GM18909 (cell line): ENCODE measurements around the gene DDX56.
"Not testable (repeated sequence)": the region's sequence is repeated elsewhere in the genome, so short reads cannot be mapped to it uniquely, and the experiment has no call there.

Source experiments
- ATAC-seq: cut with Tn5 transposase; IDR thresholded peaks from one replicate; pipeline ENCODE4 v1.9.1; 2021; ENCODE audit warnings: mild to moderate bottlenecking; ENCODE audit not compliant: unreplicated experiment, poor library complexity

The DDX56 gene

DNA sequence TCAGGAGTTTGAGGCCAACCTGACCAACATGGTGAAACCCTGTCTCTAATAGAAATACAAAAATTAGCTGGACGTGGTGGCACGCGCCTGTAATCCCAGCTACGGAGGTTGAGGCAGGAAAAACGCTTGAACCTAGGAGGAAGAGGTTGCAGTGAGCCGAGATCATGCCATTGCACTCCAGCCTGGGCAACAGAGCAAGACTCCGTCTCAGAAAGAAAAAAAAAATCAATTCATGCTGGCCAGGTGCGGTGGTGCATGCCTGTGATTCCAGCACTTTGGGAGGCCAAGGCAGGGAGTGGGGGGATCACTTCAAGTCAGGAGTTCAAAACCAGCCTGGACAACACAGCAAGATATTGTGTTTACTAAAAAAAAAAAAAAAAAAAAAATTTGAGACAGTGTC is 23.5 kb upstream of the DDX56 start:
- not testable (repeated sequence) for ATAC-seq

- no peak for ATAC-seq
Observed at GRCh38 chr7:44595934-44596635, 22.4 kb upstream of the DDX56 start.

- no peak for ATAC-seq
Observed at GRCh38 chr7:44590910-44591309, 17.2 kb upstream of the DDX56 start.

GRCh38 chr7:44587843-44588711 is 14.4 kb upstream of the DDX56 start:
- ATAC-seq: no peak

DNA sequence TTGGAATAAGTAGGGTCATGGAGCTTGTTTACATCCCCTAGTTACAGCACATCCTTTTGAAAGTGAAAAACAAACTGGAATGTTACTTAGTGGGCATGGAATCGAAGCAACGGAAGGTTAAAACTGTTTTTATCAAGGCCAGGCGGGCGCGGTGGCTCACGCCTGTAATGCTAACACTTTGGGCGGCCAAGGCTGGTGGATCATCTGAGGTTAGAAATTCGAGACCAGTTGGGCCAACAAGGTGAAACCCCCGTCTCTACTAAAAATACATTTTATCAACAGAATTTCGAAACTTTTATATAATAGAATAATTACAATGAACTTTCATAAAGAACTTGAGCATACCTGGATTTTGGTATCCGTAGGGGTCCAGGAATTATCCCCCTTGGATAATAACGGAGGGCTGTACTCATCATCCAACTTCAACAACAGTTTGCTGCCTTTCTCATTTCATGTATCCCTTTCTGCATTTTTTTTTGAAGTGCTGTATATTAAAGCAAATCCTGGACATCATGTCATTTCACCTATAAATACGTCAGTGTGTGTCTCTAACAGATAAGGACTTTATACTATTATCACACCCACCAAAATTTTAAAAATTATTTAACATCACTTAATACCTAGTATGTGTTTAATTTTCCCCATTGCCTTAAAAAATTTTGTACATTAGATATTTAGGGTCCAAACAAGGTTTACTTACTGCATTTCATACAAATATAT is 9.6 kb upstream of the DDX56 start:
- no peak for ATAC-seq

DNA sequence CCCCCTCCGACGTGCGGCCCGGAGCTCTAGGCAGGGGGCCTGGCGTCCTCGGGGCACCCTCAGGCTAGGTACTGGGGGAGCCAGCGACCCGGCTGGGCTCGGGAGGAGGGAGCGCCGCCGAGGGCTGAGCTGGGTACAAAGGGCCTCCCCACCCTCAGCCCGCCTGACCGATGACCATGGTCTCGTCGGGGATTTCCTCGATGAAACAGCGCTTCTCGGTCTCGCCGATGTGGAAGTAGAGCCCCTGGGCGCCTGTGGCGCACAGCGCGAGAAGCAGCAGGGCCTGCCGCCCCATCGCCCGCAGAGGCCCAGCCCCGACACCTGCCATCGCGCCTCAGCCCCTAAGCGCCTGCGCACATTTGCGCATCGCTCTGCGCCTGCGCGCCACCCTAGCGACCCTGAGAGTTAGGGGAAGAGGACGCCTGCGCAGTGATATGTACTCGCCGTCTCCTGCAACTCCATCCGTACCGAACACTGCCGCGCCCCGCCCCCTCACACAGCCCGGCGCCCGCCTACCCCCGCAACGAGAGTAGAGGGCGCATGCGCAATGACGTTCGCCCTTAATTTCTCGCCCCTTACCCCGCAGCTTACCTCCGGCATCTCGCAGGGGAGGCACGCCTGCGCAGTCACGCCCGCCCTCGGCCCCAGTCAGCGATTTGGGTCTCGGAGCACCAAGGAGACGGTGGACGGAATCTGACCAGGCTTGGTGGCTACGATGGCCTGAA is 8.3 kb upstream of the DDX56 start, which contains the start of gene TMED4:
TSS of gene TMED4 (minus strand) at position 353 of the 725 bp plus-strand sequence. CDS start at position 328, 25 bp downstream.
- peak; percentile 93 for ATAC-seq

- ATAC-seq: peak; percentile 24
Observed at GRCh38 chr7:44580945-44581878, 7.5 kb upstream of the DDX56 start.

DNA sequence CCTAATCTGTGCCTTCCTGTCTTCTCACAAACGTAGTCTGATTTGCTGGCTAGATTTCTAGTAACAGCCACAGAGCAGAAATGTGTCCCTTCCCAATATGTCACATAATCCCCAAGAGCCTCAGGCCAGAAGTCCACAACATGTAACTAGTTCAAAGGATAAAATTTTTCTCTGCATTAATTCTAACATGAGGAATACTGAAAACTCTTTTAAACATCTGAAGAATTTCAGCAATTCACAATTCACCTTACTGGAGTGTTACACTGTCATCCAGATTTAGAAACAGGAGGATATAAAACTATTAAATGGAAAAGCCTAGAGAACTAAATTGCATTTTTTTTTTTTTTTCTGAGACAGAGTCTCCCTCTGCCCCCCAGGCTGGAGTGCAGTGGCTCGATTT is 2.5 kb upstream of the DDX56 start:
- ATAC-seq: no peak

GRCh38 chr7:44575054-44575453 is 1.3 kb upstream of the DDX56 start:
- ATAC-seq: no peak

GRCh38 chr7:44574287-44574872 is 672 bp upstream of the DDX56 start:
- ATAC-seq: no peak

DNA sequence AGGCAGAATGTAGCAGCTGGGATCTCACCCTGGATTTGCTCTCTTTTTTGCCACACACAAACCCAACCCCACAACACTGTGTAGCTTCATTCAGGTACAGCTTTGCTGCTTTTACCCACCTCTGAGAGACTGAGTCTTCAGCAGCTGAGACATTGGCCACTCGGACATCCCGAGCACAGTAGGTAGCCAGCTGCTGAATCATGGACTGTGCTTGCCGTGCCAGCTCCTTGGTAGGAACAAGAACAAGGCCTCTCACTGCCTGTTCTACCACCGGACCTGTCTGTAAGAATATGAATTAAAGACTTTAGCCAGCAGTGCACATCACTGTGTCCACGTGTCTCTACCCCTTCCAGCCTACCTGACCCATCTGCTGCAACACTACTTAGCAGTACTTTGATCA is 937 bp downstream of the DDX56 start:
- ATAC-seq: no peak

DNA sequence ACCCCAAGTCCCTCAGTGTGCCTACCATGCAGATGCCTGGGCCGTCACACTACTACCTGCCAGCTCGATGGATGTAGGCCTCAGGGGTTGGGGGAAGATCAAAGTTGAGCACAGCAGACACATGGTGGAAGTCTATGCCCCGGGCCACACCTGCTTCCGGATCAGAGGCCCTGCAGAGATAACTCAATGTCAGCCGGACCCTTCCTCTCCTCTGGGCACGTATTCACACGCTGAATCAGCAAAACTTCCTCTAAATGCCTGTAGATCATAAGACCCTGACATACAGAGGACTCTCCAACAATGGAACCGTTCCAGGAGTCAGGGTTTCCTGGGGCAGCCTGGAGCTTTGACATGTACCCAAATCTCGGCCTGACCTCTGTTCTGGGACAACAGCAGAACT is 3.7 kb downstream of the DDX56 start:
- ATAC-seq: no peak

DNA sequence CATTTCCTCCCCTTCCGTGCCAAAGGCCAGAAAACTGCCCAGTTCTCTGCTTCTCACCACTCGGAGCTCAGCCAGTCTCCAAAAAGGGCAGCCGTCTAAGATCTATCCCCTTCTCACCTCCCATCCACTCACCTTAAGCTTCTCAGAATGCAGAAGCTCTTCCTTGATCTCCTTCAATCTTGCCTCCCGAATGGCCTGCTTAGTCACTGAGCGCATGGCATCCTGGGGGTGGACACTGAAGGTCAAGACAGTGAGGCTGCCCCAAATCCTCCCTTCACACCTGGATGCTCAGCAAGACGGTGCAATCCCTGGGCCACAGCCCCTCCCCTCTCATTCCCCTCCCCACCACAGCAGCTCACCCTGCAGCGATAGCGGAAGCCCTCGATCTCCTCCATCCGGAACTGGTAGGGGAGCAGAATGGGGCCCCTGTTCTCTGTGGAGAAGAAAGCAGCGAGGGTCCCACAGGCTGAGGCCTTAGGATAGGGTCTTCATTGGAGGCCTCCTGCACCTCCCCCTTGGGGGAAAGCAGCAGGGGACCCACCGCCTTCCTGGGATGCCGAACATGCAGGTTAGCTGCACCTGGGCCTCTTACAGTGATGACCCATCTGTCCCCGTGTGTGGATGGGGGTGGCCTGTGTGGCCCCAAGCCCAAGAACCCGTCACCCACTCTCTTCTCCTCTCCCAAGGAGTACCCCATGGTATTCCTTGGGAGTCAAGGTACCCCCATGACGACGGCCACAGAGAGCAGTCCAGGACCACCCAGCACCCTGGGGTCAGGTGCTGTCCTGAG is 4.7 kb downstream of the DDX56 start:
- ATAC-seq: no peak

DNA sequence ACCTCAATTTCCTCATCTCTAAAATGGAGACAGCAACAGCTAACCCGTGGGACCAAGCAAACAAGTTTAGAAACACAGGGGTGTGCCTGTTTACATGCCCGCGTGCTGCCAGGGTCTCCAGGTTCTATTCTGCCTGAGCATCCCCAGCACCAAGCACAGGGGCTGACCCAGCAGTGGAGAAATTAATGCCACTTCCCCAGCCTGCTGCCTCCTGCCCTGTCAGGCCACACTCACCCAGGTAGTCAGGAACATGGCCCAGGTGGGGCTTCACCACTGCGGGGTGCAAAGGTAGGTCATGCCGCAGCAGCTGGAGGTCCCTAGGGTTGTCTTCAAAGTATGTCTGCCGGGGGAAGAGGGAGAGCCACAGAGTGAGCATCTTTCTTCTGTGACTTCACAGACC is 5.8 kb downstream of the DDX56 start:
- no peak for ATAC-seq

DNA sequence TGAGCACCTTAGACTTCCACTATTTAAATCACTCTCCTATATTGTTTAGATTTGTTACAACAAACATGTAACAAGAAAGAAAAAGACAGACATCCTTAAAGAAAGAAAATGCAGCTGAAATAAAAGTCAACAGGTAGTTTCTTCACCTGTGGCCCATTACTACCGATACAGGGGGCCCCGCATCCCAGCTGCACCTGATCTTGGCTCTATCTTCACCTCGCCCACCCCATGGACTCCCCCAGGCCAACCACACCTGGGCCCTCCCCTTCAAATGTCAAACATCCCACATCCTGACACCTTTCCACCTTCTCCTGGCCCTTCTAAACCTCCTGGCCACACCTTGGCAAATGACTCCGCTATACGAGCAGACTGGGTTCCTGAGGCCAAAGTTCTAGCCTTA is 7.0 kb downstream of the DDX56 start:
- ATAC-seq: no peak

DNA sequence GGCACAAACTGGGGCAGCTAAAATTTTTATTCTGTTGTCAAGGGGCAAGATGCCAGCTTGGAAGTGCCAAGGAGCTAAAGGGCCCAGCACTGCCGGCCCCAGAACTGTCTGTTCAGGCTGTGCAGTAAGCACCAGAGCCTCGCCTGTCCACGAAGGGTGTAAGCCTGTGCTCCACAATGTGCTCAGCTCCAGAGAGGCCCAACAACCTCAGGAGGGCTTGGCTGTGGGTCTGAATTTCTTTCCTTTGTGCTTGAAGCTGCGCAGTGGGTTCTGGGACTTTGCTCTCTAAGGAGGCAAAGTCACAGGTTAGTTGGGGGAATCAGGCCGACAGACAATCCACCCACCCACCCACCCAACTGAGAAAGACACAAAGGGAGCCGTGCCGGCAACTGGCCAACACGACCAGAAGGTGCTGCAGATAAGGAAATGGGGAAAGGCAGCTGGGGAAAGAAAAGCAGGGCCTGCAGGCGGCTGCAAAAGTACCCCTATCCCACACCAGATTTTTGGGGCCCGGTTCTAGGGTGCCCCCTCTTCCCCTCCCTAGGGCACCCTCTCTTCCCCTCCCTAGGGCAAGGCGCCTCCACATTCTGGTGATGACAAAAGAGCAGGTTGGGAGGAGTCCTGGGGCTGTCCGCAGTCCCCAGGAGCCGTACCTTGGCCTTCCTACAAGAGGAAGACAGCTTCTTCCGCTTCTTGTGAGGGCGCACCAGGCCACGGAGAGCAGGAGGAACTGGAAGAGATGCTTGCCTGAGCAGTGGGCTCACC is 7.7 kb downstream of the DDX56 start:
- peak; percentile 31 for ATAC-seq

- ATAC-seq: peak; percentile 87
Observed at GRCh38 chr7:44565097-44565794, 8.5 kb downstream of the DDX56 start.
